H1 (cell line): Measurements from ENCODE around the gene CFAP100. TPM values are rescaled to one million over a fixed set of nuclear protein-coding genes. Genes with fewer than 3 reads are reported as not detected.

Experiments used
- GTF2F1 ChIP-seq: IDR thresholded peaks from 2 replicates; pipeline ENCODE4 v1.6.1; 2012; ENCODE audit warnings: low read depth, low read length, improper control_type of control experiment, borderline replicate concordance
- JUN ChIP-seq: IDR thresholded peaks from 2 replicates; pipeline ENCODE4 v1.6.1; 2011; ENCODE audit warnings: low read depth, mild to moderate bottlenecking, improper control_type of control experiment, low read length
- KDM1A ChIP-seq: fragments of 200-600, 300-600 bp; sonication (generic); IDR thresholded peaks from 2 replicates; pipeline ENCODE4 v1.7.1; 2016; ENCODE audit warnings: mild to moderate bottlenecking, low read length, borderline replicate concordance
- POU5F1 ChIP-seq: IDR thresholded peaks from 2 replicates; pipeline ENCODE4 v1.6.1; 2011; ENCODE audit warnings: low read depth, mild to moderate bottlenecking, low read length, moderate library complexity
- RXRA ChIP-seq: IDR thresholded peaks from 2 replicates; pipeline ENCODE4 v1.6.1; 2011; ENCODE audit warnings: low read depth, mild to moderate bottlenecking, low read length, moderate library complexity; ENCODE audit not compliant: insufficient read depth
- SIN3A ChIP-seq, 2 experiments: IDR thresholded peaks in 1 of 2; conservative IDR thresholded peaks in 1 of 2; 2 replicates each; pipeline ENCODE4 v1.6.1; 2011 to 2012; ENCODE audit warnings: low read length in 2 of 2, improper control_type of control experiment in 1 of 2, low read depth in 1 of 2, mild to moderate bottlenecking in 1 of 2
- TAF7 ChIP-seq: optimal IDR thresholded peaks from 2 replicates; pipeline ENCODE3; 2011; ENCODE audit warnings: low read depth, mild to moderate bottlenecking, inconsistent platforms, low read length, moderate library complexity, borderline replicate concordance
- polyA plus RNA-seq, 7 experiments: library from polyadenylated mRNA; depleted of rRNA in 3 of 7; stranded (reverse) in 5 of 7; unstranded in 2 of 7; fragments of >200 nt in 5 of 7; fragments of 200-250 nt in 2 of 7; gene quantifications; 1 replicate in 5 of 7; 2 replicates in 1 of 7; 4 replicates in 1 of 7; pipeline versions ENCODE4 v1.2.1 to v1.2.3, GENCODE V29; 2011 to 2013; ENCODE audit warnings: missing spikeins in 2 of 7, mixed read lengths in 2 of 7
- total RNA-seq: library from RNA; stranded (reverse); fragmentation: NEBNext Ultra II Directional; extraction: Animal tissue kit (Norgen Biotek cat#: 25700); gene quantifications from 2 replicates; pipeline ENCODE4 v1.2.1, GENCODE V29; 2021

The CFAP100 gene
- total and polyA plus RNA-seq, 2 of the 8 experiments (the other 6 are each of a cell fraction or from before 2014, with no cell fraction given), result 0.17 TPM; not detected in 1

- TF ChIP-seq JUN (no peak), POU5F1 (no peak), RXRA (no peak), KDM1A (no peak), GTF2F1 (no peak), TAF7 (no peak), SIN3A (conservative IDR thresholded peaks at IDR 0.05 in 1 of 2, IDR thresholded peaks at IDR 0.05 in 1 of 2; ENCODE audit: low read depth in 1 of 2, low read length in 2 of 2) (no peak)
These were observed 35.9 kb upstream of the CFAP100 start (continued) for GRCh38 chr3:126358816-126359181.
